K562 (cell line): ENCODE results near the gene LIN28B. TPM values are rescaled to one million over a fixed set of nuclear protein-coding genes. Genes with fewer than 3 reads are reported as not detected.

ENCODE experiments used
- ATAC-seq: fragments of 200-7000 bp; cut with Tn5 transposase; 3 replicates; pipeline ENCODE4 v1.9.1; 2020; ENCODE audit warnings: moderate library complexity
- BruUV-seq: library from RNA; stranded (reverse); fragments of 400-500 nt; replicated peaks from 2 replicates; lab custom pipeline; 2021; lab: Mats Ljungman, UMichigan
- CTCF ChIA-PET: fragments of 300-600 bp; formaldehyde crosslinking; extraction: SDS; loops from one replicate; lab custom pipeline; 2021; ENCODE audit warnings: low intra/inter-chr PET ratio; lab: Yijun Ruan, JAX
- POLR2A ChIA-PET: fragments of 300-600, 350-650 bp; sonication (Branson Sonifier 250); formaldehyde crosslinking; extraction: SDS; loops from one replicate; lab custom pipeline; 2021; ENCODE audit warnings: antibody characterized with exemption, inconsistent platforms; lab: Yijun Ruan, JAX
- DNase-seq, 4 experiments: peaks; one replicate each; pipeline versions ENCODE4 v3.0.0 to v3.0.0-alpha.2; 2011 to 2018; ENCODE audit warnings: low spot score in 3 of 4, mixed read lengths in 3 of 4; ENCODE audit errors: extremely low read depth in 1 of 4
- FAIRE-seq: peaks from 2 replicates; lab custom pipeline; 2011; peaks lifted over from hg19 to GRCh38; lab: Jason Lieb, UNC
- H2AFZ ChIP-seq: 2 replicates; pipeline ENCODE4 v1.6.0; 2011; ENCODE audit warnings: low read depth, low read length, control low read depth, inconsistent platforms
- H3K27ac ChIP-seq: fragments of 200-600 bp; 3 replicates; pipeline ENCODE4 v1.8.0; 2011; ENCODE audit warnings: low read depth, mild to moderate bottlenecking, control low read depth, inconsistent platforms, low read length, moderate library complexity, mixed read lengths; ENCODE audit errors: extremely low read depth
- H3K27me3 ChIP-seq, 2 experiments: fragments of 300-600 bp in 1 of 2; 2 replicates in 1 of 2; 3 replicates in 1 of 2; pipeline versions ENCODE4 v1.6.0 to v1.8.0; 2011; ENCODE audit warnings: inconsistent platforms in 2 of 2, low read length in 2 of 2, mild to moderate bottlenecking in 1 of 2, mixed read lengths in 1 of 2, moderate library complexity in 1 of 2; ENCODE audit not compliant: control insufficient read depth in 2 of 2, insufficient read depth in 2 of 2
- H3K36me3 ChIP-seq: fragments of 300-600 bp; 3 replicates; pipeline ENCODE4 v1.8.0; 2011; ENCODE audit warnings: mild to moderate bottlenecking, low read length, inconsistent platforms; ENCODE audit not compliant: control insufficient read depth, insufficient read depth
- H3K4me1 ChIP-seq, 2 experiments: fragments of 200-600 bp in 1 of 2; replicated peaks in 1 of 2; 2 replicates in 1 of 2; 3 replicates in 1 of 2; pipeline versions ENCODE4 v1.5.1 to v1.8.0; 2011; ENCODE audit warnings: inconsistent platforms in 2 of 2, low read length in 2 of 2, mild to moderate bottlenecking in 1 of 2, mixed read lengths in 1 of 2, moderate library complexity in 1 of 2; ENCODE audit not compliant: control insufficient read depth in 2 of 2, insufficient read depth in 2 of 2
- H3K4me2 ChIP-seq: 2 replicates; pipeline ENCODE4 v1.6.1; 2011; ENCODE audit warnings: low read length, control low read depth, inconsistent platforms, mixed read lengths; ENCODE audit not compliant: insufficient read depth
- H3K4me3 ChIP-seq: fragments of 200-600 bp; sonication (generic), shearing (Covaris generic); 2 replicates; pipeline ENCODE4 v1.5.1; 2016; ENCODE audit warnings: control low read depth, inconsistent platforms
- H3K79me2 ChIP-seq: fragments of 200-600 bp; 3 replicates; pipeline ENCODE4 v1.8.0; 2011; ENCODE audit warnings: low read length, inconsistent platforms; ENCODE audit not compliant: control insufficient read depth, insufficient read depth
- H3K9ac ChIP-seq, 2 experiments: 2 replicates each; pipeline versions ENCODE4 v1.6.0 to v1.6.1; 2011; ENCODE audit warnings: low read depth in 2 of 2, low read length in 2 of 2, control low read depth in 1 of 2, inconsistent platforms in 1 of 2, mild to moderate bottlenecking in 1 of 2, mixed read lengths in 1 of 2; ENCODE audit not compliant: insufficient read depth in 1 of 2
- H3K9me1 ChIP-seq: one replicate; pipeline ENCODE4 v1.6.0; 2011; ENCODE audit warnings: inconsistent platforms, mild to moderate bottlenecking, low read length, moderate library complexity; ENCODE audit not compliant: control insufficient read depth, insufficient read depth
- H3K9me3 ChIP-seq: replicated peaks from 2 replicates; pipeline ENCODE4 v1.5.1; 2011; ENCODE audit warnings: low read depth, low read length, inconsistent platforms; ENCODE audit not compliant: control insufficient read depth, insufficient read depth
- H4K20me1 ChIP-seq: replicated peaks from 2 replicates; pipeline ENCODE4 v1.6.1; 2011; ENCODE audit warnings: low read length, inconsistent platforms, mixed read lengths; ENCODE audit not compliant: control insufficient read depth, insufficient read depth
- FOSL1 ChIP-seq: fragments of 200-800 bp; sonication (Bioruptor generic); conservative IDR thresholded peaks from 2 replicates; pipeline ENCODE4 v1.6.1; 2016; ENCODE audit warnings: missing genetic modification characterization, missing compliant biosample characterization
- HMBOX1 ChIP-seq: sonication (generic); IDR thresholded peaks from 2 replicates; pipeline ENCODE4 v1.6.1; 2016
- JUND ChIP-seq, 2 experiments: IDR thresholded peaks; 2 replicates in 1 of 2; 3 replicates in 1 of 2; pipeline ENCODE4 v1.6.1; 2011; ENCODE audit warnings: borderline replicate concordance in 2 of 2, low read depth in 2 of 2, low read length in 2 of 2, improper control_type of control experiment in 1 of 2, missing biosample characterization in 1 of 2, missing genetic modification characterization in 1 of 2, missing genetic modification reagents in 1 of 2
- NFIC ChIP-seq: fragments of 450-650 bp; IDR thresholded peaks from 2 replicates; pipeline ENCODE4 v1.6.1; 2017; ENCODE audit warnings: mild to moderate bottlenecking, inconsistent platforms
- NFXL1 ChIP-seq: fragments of 450-650 bp; formaldehyde crosslinking; IDR thresholded peaks from 2 replicates; pipeline ENCODE4 v1.4.0; 2021; ENCODE audit warnings: mild to moderate bottlenecking
- RAD21 ChIP-seq, 2 experiments: fragments of 250-450 bp in 1 of 2; fragments of 450-650 bp in 1 of 2; sonication (Bioruptor Pico) in 1 of 2; formaldehyde crosslinking in 1 of 2; IDR thresholded peaks in 1 of 2; conservative IDR thresholded peaks in 1 of 2; 2 replicates each; pipeline versions ENCODE4 v1.4.0 to v1.8.0; 2020 to 2022; ENCODE audit warnings: mild to moderate bottlenecking in 2 of 2, moderate library complexity in 1 of 2
- RBM17 ChIP-seq: fragments of 200-400 bp; formaldehyde crosslinking; IDR thresholded peaks from 2 replicates; pipeline ENCODE4 v1.6.1; 2017; ENCODE audit warnings: low read depth, mild to moderate bottlenecking, low read length, borderline replicate concordance
- TAF7 ChIP-seq: fragments of 450-650 bp; IDR thresholded peaks from 2 replicates; pipeline ENCODE4 v1.6.1; 2016; ENCODE audit warnings: missing genetic modification characterization, missing compliant biosample characterization
- ZNF239 ChIP-seq: fragments of 250-450 bp; sonication (Bioruptor Pico); IDR thresholded peaks from 2 replicates; pipeline ENCODE4 v1.4.0; 2020; ENCODE audit warnings: mild to moderate bottlenecking
- WGBS: fragments of 100-300 bp; shearing (Covaris generic); methylation state at CpG from one replicate; pipeline ENCODE4 v1.1.6; 2016; ENCODE audit warnings: low coverage, mixed read lengths; ENCODE audit not compliant: insufficient coverage; ENCODE audit errors: missing lambda C conversion rate; 5-methylcytosine and 5-hydroxymethylcytosine counted together
- in situ Hi-C: fragments of 300-500 bp; cut with MboI; formaldehyde crosslinking; loops from 4 replicates; pipeline ENCODE4 v1.15.0; 2018; ENCODE audit warnings: inconsistent platforms, mixed read lengths
- intact Hi-C: fragments of 100-400 bp; cut with micrococcal nuclease; formaldehyde crosslinking; loops from 2 replicates; pipeline ENCODE4 v1.14.2; 2022
- polyA plus RNA-seq, 8 experiments: library from polyadenylated mRNA; depleted of rRNA in 4 of 8; stranded (reverse) in 5 of 8; unstranded in 3 of 8; fragments of >200 nt; fragmentation: Nextera tagmentation in 2 of 8; fragmentation: Illumina TruSeq in 1 of 8; extraction: Ambion mirVana in 2 of 8; extraction: Trizol in 1 of 8; gene quantifications; 2 replicates each; pipeline versions ENCODE4 v1.2.1 to v1.2.3, GENCODE V29; 2011 to 2014; ENCODE audit warnings: inconsistent platforms in 1 of 8, missing spikeins in 1 of 8
- total RNA-seq, 7 experiments: library from RNA; depleted of rRNA in 6 of 7; stranded (reverse); fragments of >200 nt in 6 of 7; fragmentation: Illumina TruSeq in 2 of 7; extraction: Trizol in 2 of 7; gene quantifications; 2 replicates each; pipeline versions ENCODE4 v1.2.1 to v1.2.3, GENCODE V29; 2011 to 2021; ENCODE audit warnings: low replicate concordance in 1 of 7
- TF ChIP-seq, protein P1 (sequence below), 2 experiments: fragments of 450-650 bp in 1 of 2; sonication (generic) in 1 of 2; formaldehyde crosslinking in 1 of 2; IDR thresholded peaks in 1 of 2; conservative IDR thresholded peaks in 1 of 2; 2 replicates each; pipeline versions ENCODE4 v1.6.1 to v1.8.1; 2016 to 2023; ENCODE audit warnings: mild to moderate bottlenecking in 2 of 2, moderate library complexity in 2 of 2, inconsistent platforms in 1 of 2, missing genetic modification reagents in 1 of 2

LIN28B gene
- total and polyA plus RNA-seq, 9 of the 15 experiments (the other 6 are each of a cell fraction or from before 2014, with no cell fraction given) = 20.9 to 77.3 (median 42.1) TPM

GRCh38 chr6:105069821-105070445 lies 113.0 kb downstream of the LIN28B start:
- Histone ChIP-seq H3K9me1 (no peaks in the 10 kb centered on the region), H3K36me3 (peaks cover 4% of the 10 kb centered on the region; the same call in 2 of the 3 replicates), H3K27me3 (no peaks in the 10 kb centered on the region), H3K4me1 (peaks cover 13 to 29% of the 10 kb centered on the region in 2 experiments), H3K9me3 (no peaks in the 10 kb centered on the region), H3K9ac (no peak overlapping the region), H3K4me2 (no peak overlapping the region), H3K4me3 (no peak overlapping the region), H2AFZ (no peak overlapping the region), H3K79me2 (peaks cover 54% of the 10 kb centered on the region; the same call in 2 of the 3 replicates), H4K20me1 (no peaks in the 10 kb centered on the region; the same call in 1 of the 2 replicates), H3K27ac (peak overlapping the region; percentile 8; the same call in 1 of the 3 replicates)
- DNase-seq (no peak), ATAC-seq (no peak; the same call in 2 of the 3 replicates), FAIRE-seq (no peak)
- ChIA-PET POLR2A (interaction anchor here (0.8 to 2.2 kb wide), 2 partner anchors 11 to 87 kb away, joined by 3 to 4 read pairs; no protein-coding TSS in a partner anchor), CTCF (no interaction called here)
- no TSS peak for BruUV-seq
- in situ Hi-C loops = loop anchor here (10.0 kb wide), 1 partner anchor 285 kb away; no protein-coding TSS in a partner anchor
- TF ChIP-seq TAF7 (tag) (no peak), RAD21 (CRISPR knock-in tag; conservative IDR thresholded peaks at IDR 0.05 in 1 of 2, IDR thresholded peaks at IDR 0.05 in 1 of 2) (0 out of 4 replicates have a peak, but pooled peaks of 1 of the 2 experiments have one; percentile 16)
- 91% methylated on average over 1 of the region's 1 CpG for WGBS
- intact Hi-C loops = loop anchor here (2.0 kb wide), 1 partner anchor 129 kb away; no protein-coding TSS in a partner anchor

DNA sequence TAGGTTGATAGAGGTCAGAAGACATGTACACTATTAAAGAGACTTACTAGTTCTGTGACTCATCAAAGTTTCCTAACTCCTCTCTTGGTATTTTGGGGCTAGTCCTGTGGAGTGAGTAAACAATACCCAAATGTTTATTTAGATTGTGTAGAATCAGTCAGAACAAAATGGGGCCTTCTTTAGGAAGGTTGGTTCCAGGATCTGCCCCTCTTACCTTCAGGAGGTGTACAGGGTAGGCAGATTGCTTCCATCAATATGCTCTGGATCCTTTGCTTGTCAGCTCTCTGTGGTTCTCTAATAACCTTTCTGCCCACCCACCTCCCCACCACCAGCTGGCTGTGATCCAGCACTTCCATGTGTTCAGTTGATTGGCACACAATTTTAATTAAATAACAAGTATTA lies 115.9 kb downstream of the LIN28B start:
- no peak overlapping the region; the same call in 1 of the 2 replicates for H2AFZ ChIP-seq
- POLR2A ChIA-PET = no interaction called here
- no TSS peak for BruUV-seq
- peaks cover 33% of the 10 kb centered on the region; the same call in 2 of the 3 replicates for H3K79me2 ChIP-seq
- intact Hi-C loops (no loop called here), in situ Hi-C loops (loop anchor here (10.0 kb wide), 1 partner anchor 288 kb away; no protein-coding TSS in a partner anchor)
- H3K27ac ChIP-seq = no peak overlapping the region
- CTCF ChIA-PET = no interaction called here
- H3K9me3 ChIP-seq = no peaks in the 10 kb centered on the region
- peak in 1 of 4 experiments; percentile 26 for DNase-seq
- TF ChIP-seq NFIC (peak; percentile 55), NFXL1 (CRISPR knock-in tag) (no peak), HMBOX1 (peak; percentile 74), JUND (IDR thresholded peaks at IDR 0.05; ENCODE audit: borderline replicate concordance, low read depth, low read length) (peak; percentile 29; the same call in 1 of the 2 replicates), JUND (tag; IDR thresholded peaks at IDR 0.05; ENCODE audit: borderline replicate concordance, low read depth, low read length) (no peak), ZNF239 (CRISPR knock-in tag) (no peak), RBM17 (no peak), FOSL1 (tag) (peak; percentile 55)
- TF ChIP-seq, protein P1, sequence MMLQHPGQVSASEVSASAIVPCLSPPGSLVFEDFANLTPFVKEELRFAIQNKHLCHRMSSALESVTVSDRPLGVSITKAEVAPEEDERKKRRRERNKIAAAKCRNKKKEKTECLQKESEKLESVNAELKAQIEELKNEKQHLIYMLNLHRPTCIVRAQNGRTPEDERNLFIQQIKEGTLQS (IDR thresholded peaks at IDR 0.05) = peak; percentile 22; the same call in 1 of the 2 replicates
- TF ChIP-seq, protein P1 (CRISPR knock-in tag; conservative IDR thresholded peaks at IDR 0.05) = no peak
- H3K4me1 ChIP-seq = peaks cover 13 to 15% of the 10 kb centered on the region in 2 experiments
- no peaks in the 10 kb centered on the region for H3K36me3 ChIP-seq
- H3K27me3 ChIP-seq = no peaks in the 10 kb centered on the region
- no peak for FAIRE-seq
- H4K20me1 ChIP-seq = no peaks in the 10 kb centered on the region; the same call in 1 of the 2 replicates
- ATAC-seq = peak; percentile 50
- H3K9ac ChIP-seq = no peak overlapping the region
- no peak overlapping the region for H3K4me2 ChIP-seq
- no peak overlapping the region for H3K4me3 ChIP-seq
- H3K9me1 ChIP-seq = no peaks in the 10 kb centered on the region
